KG1 (cell line): Measurements from ENCODE around the gene MAVS.
"Not testable (repeated sequence)": the region's sequence is repeated elsewhere in the genome, so short reads cannot be mapped to it uniquely, and the experiment has no call there.

Source experiments
- DNase-seq: peaks from one replicate; lab custom pipeline; 2025; lab: John Stamatoyannopoulos, UW

Gene MAVS

GRCh38 chr20:3815703-3816315 is 30.8 kb upstream of the MAVS start:
- no peak for DNase-seq

DNA sequence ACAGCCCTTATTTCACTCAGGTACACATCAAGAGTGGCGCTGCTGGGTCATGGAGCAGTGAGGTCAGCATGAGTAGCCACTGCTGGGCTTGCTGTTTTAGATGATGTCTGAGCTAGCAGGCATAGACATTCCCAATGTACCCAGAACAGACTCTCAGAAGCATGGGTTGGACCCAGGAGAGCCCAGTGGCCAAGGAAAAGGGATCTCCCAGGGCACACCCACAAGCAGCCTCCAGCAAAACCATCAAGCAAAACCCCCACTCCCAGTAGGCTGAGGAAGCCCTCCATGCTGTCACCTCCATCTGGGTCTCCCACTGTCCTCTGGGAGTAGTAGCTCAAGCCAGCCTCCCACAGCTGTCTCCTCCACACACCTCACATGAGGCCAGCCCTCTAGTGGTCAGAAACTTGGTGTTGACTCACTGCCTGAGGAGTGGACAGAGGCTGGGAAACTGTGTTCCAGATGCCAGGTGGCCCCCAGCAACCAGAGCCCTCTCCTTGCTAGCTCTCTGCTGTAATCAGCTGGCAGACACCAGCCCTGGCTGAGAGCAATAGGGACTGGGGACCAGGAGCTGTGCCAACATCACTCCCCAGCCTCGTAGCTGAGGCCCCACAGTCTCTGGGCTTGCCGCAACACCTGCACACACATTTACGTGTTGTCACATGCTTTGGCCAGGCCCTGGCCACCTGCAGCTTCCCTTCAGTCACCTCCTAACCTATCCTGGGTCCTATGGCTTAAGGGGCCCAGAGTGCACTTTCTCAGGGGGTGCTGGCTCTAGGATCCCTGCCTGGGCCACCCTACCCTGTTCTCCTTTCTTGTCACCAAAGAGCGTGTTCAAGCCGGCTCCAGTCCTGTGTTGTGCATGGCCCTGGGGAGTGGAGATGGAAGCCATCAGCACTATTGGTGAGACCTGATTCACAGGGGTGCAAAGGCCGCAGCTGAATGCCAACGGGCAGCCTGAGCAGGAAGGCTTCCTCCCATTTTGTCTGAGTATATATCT is 28.2 kb upstream of the MAVS start:
- DNase-seq = no peak

DNA sequence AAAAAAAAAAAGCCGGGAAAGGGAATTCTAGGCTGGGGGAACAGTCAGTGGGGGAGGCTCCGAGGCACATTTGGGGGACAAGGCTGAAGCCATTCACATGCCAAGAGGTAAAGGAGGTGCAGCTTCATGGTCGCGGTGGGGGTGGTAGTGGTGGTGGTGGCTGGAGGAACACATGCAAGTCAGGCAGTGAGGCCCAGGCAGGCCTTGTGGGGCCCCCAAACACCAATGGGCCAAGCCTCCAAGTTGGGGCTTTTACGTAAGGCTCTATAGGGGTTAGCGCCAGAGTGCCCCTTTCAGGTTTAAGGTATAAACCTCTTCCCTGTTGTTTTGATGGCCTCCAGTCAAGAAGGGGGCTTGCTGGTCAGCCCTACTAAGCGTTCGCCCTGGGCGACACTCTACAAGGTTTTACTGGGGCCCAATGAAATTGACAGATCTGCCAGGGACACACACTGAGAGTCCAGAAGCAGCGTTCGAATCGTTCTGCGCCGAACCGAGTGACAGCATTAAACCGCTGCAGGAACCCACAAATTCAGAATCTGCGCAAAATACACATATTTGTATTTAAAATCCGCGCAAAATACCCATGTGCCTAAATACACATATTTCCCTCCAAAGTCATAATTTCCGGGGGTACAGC is 27.1 kb upstream of the MAVS start:
- DNase-seq = no peak

- DNase-seq = peak; percentile 94
These were observed 26.4 kb upstream of the MAVS start, which contains the start of gene AP5S1 for GRCh38 chr20:3820048-3820900. TSS of gene AP5S1 (plus strand) at chr20:3820547. CDS start at chr20:3822118, 1,571 bp downstream.

DNA sequence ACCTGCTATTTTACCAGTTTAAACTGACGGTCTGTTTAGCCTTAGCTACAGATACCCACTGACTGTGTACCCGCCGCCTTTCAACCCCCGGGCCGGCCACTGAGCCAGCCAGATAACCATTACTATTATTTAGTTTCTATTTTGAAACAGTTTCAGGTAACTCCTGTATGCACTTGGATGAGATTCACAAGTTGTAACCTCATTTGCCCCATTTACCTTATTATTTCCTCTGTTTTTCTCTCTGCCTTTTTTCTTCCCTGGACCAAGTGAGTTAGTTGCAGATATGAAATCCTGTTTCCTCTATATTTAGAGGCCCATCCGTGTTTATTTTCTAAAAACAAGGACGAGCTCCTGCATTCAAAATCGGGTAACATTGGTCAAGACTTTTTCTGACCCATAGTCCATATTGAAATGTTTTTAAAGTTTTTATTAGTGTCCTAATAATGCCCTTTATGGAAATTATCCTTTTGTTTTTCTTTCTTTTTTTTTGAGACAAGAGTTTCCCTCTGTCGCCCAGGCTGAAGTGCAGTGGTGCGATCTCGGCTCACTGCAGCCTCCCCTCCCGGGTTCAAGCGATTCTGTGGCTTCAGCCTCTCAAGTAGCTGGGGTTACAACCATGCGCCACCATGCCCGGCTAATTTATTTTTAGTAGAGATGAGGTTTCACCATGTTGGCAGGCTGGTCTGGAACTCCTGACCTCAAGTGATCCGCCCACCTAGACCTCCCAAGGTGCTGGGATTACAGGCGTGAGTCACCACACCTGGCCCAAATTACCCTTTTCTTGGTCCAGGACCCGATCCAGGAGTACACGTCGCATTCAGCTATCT is 25.5 kb upstream of the MAVS start:
- DNase-seq = no peak

DNA sequence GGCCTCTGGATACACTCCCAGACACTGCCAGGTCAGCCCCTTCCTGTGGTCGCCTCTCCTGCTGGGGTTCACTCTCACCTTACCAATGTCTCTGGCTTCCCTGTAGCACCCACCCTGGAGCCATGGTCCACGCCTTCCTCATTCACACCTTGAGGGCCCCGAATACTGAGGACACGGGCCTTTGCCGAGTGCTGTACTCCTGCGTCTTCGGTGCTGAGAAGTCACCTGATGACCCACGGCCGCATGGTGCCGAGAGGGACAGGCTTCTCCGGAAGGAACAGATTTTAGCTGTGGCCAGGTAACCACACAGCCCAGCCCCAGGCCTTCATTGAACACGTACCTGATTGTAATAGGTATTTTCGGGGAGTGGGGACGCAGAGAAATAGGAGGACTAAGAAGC is 24.6 kb upstream of the MAVS start:
- DNase-seq = no peak

GRCh38 chr20:3823881-3824280 is 22.8 kb upstream of the MAVS start:
- DNase-seq = no peak

DNA sequence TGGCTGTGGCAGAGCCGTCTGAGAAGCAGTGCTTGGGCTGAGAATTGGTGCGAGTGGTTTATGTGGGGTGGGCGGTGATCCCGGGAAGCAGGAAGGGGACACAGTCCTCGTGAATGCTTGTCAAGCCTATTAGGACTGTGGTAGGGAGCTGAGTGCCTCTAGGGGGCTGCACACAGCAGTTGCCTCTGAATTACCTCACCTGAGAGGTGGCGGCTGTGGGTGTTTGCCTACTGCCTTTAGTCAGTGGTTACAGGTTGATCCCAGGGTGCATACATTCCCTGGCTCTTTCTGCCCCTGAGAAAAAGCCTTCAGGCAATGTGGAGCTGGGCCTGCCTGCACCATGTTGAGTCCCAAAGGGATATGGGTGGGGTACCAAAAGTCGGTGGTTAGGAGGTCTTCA is 21.1 kb upstream of the MAVS start:
- no peak for DNase-seq

DNA sequence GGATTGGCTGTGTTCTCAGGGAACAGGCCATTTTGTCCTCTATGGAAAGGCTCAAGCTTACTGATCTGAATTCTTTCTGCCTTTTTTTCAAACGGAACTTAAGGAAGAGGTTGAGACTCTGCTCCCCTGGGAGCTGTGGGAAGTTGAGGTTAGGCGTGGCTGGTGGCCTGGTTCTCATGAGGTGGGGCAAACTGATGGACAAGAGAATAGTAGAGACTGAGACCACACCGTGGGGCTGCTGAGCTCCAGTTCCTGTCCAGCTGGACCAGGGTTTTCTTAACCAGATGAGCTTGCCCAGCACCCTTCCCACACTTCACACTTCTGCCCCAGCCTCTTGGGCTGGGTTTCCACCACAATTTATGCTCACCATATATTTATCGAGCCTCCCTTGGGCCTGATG is 20.2 kb upstream of the MAVS start:
- no peak for DNase-seq

DNA sequence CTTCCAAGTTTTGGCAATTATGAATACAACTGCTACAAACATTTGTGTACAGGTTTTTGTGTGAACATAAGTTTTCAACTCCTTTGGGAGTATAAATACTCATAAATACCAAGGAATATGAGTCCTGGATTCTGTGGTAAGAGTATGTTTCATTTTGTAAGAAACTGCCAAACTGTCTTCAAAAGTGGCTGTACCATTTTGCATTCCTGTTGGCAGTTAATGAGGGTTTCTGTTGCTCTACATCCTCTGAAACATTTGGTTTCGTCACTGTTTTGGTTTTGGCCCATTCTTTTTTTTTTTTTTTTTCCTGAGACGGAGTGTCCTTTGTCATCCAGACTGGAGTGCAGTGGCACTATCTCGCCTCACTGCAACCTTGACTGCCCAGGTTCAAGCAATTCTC is 17.8 kb upstream of the MAVS start:
- no peak for DNase-seq

GRCh38 chr20:3829891-3830290 is 16.7 kb upstream of the MAVS start:
- not testable (repeated sequence) for DNase-seq

DNA sequence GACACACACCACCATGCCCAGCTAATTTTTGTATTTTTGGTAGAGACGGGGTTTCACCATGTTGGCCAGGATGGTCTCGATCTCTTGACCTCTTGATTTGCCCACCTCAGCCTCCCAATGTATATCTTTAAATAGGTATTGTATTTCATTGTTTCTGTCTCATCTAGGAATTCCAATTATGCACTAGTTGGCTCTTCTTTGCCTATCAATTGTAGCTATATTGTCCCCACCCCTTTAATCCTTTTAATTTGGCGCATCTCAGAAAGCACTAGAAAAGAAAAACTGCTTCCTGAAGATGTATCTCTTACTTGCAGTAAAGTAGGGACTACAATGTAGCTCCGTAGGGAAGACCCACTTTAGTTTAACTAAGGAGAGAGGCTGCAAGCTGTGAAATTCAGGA is 10.5 kb upstream of the MAVS start:
- DNase-seq = no peak

DNA sequence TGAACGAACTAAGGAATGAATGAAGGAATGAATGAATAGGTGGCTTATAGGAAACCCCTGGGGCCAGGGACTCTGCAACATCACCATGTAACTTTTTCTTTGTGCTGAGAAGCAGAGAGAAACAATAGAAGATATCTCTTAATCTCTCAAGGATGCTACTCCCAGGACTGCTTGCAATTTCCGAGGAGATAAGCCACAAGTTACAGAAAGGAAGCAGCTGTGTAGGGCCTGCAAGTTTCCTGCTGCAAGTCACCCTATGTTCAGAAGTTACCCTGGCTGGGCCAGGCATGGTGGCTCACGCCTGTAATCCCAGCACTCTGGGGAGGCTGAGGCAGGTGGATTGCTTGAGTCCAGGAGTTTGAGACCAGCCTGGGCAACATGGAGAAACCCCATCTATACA is 7.3 kb upstream of the MAVS start:
- peak; percentile 37 for DNase-seq

DNA sequence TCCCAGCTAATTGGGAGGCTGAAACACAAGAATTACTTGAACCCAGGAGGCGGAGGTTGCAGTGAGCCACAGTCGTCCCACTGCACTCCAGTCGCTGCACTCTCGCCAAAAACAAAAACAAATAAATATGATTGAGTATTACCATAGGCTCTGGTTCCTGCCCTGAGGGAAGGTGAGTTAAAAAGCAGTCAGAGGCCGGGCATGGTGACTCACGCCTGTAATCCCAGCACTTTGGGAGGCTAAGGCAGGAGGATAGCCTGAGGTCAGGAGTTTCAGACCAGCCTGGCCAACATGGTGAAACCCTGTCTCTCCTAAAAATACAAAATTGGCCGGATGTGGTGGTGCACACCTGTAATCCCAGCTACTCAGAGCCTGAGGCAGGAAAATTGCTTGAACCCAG is 6.4 kb upstream of the MAVS start:
- DNase-seq = not testable (repeated sequence)

GRCh38 chr20:3842348-3842930 is 4.2 kb upstream of the MAVS start:
- DNase-seq = no peak

GRCh38 chr20:3843490-3843889 is 3.1 kb upstream of the MAVS start:
- DNase-seq = no peak

- DNase-seq = not testable (repeated sequence)
These were observed 2.5 kb upstream of the MAVS start for GRCh38 chr20:3843990-3844619.

DNA sequence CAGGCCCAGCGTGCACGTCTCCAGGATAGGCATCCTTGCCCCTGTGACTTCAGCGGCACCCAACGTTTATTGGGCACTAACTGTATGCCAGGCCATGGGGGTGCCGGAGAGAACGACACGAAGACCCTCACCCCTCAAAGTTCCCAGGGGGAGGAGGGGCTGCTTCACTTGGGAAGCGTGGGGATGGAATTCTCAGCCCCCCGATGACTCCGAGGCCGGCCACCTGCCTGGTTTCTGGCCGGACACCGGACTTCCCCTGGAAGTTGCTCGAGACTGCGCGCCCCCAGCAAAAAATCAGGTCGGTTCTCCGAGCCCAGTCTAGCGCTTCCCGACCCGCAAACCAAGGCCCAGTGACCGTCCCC is 275 bp upstream of the MAVS start:
- no peak for DNase-seq

GRCh38 chr20:3847429-3847940 is 851 bp downstream of the MAVS start:
- DNase-seq = no peak

GRCh38 chr20:3848565-3848964 is 1.9 kb downstream of the MAVS start:
- no peak for DNase-seq
